DMS79 (cell line): ENCODE results near the gene CENPP.

Experiments used
- DNase-seq: peaks from one replicate; lab custom pipeline; 2025; lab: John Stamatoyannopoulos, UW

Gene CENPP

DNA sequence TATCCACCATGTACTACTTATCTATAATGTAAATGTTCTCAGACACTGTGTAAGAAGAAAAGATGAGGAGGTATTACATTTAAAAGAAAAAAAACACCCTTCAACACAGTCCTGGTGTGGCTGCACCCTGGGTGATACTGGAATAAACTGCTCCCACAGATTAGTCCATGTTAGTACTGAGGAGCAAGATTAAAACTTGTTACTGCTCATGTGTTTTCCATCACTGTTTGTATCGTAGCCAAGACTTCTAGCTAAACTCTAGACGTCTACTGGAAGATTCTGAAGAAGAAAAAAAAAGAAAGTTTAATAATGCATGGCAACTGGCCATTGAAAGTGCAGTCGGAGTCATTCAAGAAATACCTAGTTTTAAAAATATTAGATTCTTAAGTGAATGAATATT lies 156.6 kb downstream of the CENPP start, which contains the start of gene ASPN:
TSS of gene ASPN (minus strand) at position 178 of the 400 bp plus-strand sequence.
- DNase-seq = no peak

DNA sequence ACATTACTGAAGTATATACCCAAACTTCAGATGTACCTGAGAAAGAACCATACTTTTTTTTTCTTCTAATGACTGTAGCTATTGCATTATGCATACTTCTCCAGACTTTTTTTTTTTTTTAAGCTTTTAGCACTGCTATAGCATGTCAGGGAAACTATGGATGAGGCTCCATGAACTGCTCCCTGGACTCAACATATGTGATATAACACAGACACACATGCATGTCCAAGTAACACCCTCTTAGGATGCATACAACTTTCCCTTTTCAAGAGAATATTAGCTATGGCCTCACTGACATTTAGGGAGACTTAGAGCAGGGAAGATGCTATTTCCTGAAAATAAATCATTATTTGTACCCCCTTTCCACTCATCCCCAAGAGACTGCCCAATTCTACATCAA lies 157.1 kb downstream of the CENPP start:
- no peak for DNase-seq

DNA sequence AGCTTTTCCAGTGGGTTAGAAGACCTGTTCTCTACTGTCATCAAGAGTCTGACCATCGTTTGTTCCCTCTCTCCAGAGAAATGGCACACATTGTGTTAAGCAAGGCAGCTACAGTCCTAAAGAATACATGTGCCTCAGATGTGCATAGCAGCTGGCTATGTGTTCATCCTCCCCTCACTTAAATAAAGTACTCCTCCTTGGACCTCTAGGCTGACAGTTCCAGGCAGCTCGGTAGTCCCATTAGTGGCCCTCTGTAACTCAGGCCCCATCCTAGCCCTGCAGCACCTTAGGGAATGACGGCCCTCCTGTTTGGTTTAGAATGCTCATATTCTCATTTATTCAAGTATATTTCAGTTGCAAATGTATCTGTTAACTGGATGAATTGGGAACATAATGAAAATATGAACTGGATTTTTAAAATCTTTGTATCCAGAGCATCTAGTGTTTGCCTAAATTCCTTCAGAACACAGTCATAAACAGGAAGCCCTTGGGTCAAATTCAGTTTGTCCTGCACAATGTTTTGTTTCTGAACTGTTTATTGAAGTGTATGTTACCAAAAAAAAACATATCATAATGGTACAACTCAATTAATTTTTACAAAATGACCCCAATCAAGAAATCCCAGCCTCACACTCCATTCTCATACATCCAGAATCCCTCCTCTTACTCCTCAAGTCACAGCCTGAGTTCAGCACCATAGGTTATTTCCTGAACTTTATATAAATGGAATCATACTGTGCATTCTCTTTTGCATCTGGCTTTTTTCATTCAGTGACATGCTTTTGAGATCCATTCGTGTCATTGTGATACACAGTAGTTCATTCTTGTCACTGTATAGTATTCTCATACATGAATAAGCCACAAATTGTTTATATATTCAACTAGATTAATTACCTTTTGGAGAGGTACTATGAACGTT lies 158.1 kb downstream of the CENPP start:
- no peak for DNase-seq

DNA sequence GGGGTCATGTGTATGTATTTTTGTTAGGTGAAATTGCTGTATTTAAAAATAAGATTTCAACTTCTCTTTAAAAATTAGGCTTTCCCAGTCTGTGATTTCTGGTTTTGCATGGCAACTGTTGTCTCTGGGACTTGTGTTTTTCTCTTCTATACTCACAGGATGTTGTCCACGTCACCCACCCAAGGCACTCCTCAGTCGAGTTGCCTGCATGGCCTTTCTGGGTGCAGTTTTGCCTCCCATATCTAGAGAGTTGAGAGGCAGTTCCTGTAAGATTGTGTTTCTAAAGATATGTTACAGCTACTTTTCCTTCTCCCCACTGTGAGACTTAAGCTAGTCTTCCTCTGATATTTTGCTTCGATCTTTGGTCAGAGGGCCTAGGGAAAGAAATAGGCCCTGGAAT lies 158.8 kb downstream of the CENPP start:
- DNase-seq = no peak

DNA sequence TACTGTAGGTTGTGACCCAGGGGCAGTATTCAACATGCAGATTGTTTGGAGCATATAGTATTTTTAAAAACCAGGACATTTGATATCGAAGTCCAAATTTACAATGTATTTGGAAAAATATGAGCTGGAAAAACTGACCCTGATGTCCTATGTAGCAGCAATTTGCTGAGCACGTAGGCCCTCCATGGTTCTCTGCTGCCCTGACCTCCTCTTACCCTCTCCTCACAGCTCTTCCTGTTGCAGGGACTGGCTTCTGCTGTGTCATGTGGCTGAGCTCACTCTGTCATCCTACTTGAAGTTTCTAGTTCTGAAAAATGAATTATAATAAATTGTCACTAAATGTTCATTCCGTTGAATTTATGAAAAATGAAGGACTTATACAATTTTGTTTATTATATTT lies 160.6 kb downstream of the CENPP start:
- no peak for DNase-seq

DNA sequence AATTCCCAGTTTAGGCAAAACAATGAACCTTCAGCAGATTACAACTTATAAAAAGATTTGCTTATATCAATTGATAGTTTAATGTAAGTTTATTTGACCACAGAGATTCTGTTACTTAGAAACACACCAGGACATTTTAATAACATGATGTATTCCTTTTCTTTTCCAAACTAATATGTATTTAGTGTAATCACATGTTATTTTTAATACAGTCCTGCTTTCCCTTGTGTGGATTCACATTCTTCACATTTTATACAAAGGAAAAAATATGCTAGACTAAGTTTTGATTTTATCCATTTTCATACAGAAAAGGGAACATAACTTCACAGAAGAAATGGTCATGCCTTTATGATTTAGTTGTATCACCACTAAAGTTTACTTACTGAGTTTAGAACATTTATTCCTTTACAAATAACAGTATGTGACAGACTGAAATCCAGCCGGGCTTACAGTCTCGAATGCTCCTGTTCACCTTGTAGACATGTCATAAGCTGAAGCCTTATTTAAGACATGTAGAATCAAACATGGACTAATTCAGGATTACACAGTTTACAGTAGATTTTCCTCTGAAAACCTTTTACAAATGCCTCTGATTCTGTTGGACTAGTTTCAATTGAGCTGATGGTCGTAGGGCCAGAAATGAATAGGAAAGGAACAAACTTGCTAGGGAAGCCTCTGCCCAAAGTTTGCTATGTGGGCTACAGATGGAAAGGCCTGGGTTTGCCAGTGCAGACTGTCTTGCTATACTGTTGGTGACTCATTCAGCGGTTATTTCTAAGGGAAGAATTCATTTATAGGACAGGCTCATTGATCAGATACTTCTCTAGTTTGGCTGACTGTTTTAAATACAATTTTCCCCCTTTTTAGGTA lies 163.2 kb downstream of the CENPP start:
- DNase-seq = no peak

DNA sequence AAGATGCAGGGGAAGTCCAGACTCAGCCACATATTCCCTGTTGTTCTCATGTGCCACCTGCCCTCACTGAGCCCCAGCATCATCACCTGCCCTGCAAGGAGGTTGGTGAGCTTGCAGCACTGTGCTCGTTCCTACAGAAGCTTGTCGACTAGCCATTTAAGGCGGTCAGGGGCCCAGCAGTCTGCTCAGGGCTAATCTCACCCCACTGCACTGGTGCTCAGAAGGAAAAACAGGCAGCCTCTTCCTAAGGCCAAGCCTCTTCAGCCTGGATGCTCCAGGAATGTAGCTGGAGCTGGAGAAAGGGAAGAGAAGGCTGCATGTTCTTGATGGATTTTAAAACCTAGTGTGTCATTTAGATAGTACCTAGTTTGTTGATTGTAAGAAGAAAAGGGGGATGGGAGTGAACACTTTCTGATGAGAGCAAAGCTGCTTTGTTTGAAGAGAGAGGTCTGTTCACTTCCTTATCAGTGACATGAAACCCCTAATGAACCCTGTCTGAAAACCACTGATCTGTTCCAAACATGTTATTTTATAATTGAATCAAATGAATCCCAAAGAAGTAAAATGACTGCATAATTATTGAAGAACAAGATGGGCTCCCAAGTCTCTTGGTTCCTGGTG lies 167.1 kb downstream of the CENPP start:
- no peak for DNase-seq

DNA sequence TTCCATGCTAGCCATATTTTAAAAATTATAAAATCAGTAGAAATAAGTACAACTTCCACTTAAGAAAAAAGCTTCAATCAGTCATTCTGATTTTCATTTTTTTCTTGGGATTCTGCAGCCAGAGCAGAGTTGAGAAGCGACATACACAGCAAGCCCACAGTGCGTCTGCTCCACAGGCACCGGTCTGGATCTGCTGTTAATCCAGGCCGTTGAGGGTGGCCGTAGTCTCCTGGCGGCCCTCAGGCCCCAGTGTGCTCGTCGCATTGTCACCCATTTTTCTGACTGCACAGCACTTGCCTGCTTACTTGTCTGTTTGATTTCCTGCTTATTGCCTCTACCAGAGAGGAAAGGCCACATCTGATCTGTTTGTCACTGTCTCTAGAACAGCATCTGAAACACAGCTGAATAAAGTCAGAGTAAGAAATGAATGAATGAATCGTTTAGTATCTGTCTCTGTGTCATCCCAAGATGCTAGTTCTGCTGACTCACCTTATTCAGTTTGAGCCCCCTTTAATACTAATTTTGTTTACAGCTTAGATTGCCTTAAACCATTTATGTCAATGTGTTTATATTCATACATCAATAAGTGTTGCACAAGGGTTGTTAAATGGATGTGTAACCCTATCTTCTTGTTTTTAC lies 168.1 kb downstream of the CENPP start:
- no peak for DNase-seq

DNA sequence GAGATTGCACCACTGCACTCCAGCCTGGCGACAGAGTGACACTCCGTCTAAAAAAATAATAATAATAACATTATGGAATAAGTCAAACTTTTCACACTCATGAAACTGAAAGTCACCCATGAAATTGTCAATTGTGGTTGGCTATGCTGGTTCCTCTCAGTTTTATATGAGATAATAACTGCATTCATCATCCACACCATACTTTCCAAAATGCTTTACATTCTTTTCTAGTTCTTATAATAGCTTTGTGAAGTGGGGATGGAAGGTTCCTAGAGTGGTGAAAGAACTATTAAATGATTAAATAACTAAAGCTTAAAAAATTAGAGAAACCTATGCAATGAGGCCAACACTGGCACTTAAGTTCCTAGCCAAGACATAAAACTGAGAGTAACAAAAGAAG lies 169.1 kb downstream of the CENPP start:
- no peak for DNase-seq

DNA sequence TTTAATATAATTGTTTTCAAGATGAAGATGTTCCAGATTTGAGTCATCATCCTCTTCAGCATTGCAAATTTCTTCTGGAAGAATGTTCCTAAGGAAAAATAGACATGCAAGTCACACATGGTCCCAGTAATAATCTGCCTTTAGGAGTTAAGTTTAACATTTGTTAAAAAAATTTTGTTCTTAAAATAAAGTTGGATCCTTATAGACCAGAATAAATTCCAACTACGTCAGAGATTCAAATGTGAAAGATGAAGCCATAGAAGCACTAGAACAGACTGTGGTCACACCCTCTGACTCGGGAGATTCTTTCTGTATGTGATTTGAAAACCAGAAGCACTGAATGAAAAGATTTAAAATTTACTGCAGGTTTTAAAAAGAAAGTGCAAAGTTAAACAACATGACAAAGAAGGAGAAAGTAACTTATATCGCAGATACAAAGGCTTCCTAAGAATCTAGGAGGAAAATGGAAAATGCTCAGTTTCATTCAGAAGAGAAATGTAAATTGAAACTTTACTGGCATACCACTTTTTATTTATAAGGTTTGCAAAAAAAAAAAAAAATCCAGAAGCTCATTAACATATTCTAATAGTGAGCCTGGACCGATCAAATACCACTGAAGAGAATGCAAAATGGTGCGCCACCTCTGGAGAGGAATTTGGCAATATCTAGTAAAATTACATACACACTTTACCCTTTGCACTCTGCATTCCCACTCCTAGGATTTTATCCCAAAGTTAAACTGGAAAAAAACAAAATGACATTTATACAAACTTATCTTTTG lies 170.8 kb downstream of the CENPP start:
- no peak for DNase-seq

DNA sequence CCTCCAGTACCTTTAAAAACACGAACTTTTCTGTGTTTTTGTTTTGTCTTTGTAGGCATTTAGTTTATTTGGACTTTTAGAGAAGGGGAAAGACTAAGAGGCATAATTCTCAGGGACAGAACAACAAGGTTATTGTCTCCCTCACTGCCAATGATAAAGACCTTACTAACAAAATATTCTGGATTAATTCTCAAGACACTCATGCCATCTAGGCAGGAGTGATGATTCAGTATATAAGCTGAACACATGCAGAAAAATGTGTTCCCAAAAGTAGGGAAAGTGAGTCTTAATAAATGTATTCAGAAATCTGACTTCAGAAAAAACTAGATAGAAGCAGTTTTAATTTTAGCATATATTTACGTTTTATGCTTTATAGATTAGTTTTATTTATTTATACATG lies 173.9 kb downstream of the CENPP start:
- no peak for DNase-seq

DNA sequence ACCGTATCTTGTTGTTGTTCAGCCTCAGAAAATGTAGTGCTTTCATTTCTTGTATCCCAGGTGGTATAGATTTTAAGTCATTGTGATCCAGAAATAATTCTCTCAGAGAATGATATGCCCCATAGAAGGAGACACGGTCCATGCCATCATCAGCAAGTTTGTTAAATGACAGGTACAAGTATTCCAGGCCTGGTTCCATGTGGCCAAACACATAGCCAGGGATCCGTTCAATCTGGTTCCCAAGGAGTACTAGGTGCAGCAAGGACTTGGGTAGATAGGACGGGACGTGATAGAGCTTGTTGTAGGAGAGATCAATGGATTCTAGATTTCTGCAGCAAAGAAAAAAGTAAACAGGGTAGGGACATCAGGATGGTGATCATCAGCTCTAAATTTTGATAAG lies 175.0 kb downstream of the CENPP start:
- DNase-seq = no peak

DNA sequence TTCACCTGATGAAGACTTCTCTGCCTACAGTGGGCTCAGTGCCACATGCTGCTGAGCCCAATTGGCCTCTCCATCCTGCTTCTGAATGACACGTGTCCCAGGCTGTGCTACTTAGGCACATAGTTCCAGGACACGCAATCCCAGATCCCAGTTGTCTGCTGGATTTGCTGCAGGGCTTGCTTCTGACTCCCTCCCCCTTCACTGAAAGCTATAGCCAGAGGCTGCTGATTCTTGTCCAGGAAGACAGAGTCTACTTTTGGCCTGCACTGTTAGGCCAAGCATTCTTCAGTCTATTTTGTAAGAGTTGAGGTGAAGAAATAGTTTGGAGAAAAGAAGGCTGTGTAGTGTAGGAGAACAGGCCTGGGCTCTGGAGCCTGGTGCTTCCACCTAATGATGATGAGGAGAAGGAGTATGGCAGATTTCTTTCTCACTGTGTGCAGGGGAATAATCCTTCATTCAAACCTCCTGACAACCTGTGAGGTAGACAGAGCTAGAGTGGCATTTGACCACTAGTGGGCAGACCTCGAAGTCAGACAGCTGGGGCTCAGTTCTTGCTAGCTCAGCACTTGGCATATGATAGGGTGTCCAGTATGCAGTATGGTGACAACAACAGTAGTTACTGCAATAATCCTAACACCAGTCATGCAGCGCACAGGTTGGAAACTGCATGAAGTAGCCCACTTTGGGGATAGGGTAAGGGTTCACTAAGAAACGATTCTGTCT lies 176.1 kb downstream of the CENPP start:
- no peak for DNase-seq

DNA sequence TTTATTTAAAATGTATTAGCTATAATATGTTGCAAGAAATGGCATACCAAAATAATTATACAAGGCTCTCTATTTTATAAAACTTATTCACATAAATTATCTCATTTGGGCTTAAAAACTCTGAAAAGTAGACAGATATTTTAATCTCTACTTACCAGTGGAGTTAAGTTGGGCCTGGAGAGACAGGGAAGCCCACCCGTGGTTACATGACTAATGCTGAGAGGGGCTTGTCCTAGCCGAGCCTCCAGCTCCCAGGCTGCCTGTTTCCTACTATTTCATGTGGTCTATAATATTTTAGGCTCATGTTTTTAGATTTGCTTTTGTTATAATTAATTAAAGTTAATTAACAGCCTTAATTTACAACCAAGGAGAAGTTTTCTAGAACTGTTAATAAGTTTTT lies 177.4 kb downstream of the CENPP start:
- DNase-seq = no peak

DNA sequence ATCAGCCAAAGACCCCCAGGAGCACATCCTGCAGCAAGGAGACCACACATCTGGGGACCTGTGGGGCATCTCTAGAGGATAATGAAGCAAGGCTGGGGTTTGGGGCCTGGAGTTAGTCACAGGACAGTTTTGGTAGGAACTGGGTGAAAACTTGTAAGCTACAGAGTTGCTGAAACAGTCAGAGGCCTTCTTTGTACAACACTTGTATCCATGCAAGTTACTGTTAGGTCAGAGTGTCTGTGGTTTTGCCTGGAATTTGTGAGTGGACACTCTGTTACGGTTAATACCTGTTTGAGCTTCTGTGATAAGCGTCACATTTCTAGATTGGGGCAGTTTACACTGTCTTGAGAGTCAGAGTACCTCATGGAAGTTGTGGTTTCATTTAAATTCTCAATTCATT lies 179.1 kb downstream of the CENPP start:
- peak; percentile 15 for DNase-seq

DNA sequence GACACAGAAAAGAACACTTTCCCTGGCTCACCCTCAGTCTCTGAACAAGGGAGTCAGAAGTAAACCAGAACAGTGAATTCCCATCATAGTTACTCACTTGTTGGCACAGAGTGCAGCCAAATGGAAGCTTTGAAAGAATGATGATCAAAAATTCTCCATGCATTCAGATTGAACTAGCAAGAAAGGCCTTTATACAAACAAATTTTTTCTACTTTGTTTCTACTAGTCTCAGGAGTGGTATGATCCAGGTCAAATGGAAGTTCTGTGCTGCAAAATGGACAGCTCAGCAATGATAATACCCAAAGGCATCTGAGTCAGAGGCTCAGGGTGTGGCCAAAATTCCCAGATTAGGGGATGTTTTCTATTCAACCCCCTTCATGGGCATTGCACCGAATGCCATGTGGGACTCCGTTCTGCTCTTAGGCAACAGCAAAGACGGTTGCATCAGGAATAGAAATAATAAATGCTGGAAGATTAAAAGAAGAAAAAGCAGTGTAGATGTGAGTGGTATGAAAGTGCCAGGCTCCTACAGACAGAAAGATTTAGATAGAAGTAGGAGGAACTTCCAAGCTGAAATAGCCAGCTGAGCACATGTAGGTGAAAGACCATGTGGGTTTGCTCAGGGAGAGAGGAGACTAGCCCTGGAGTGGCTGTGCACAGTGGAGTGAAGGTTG lies 180.6 kb downstream of the CENPP start:
- DNase-seq = no peak

DNA sequence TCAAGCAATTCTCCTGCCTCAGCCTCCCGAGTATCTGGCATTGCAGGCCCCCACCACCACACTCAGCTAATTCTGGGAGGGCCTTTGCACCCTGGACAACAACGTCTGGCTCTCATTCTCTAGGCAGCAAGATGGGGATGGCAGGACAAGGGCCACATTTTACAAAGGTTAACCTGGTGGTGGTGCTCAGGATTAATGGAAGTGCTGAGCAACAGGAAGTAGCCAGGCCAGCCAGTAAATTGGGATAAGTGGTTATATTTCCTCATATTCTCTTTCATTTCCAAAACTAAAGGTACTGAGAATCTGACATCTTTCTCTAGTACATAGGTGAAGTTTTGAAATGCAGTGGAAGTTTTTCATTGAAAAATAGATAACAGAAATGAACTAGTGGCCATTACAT lies 181.3 kb downstream of the CENPP start:
- no peak for DNase-seq

DNA sequence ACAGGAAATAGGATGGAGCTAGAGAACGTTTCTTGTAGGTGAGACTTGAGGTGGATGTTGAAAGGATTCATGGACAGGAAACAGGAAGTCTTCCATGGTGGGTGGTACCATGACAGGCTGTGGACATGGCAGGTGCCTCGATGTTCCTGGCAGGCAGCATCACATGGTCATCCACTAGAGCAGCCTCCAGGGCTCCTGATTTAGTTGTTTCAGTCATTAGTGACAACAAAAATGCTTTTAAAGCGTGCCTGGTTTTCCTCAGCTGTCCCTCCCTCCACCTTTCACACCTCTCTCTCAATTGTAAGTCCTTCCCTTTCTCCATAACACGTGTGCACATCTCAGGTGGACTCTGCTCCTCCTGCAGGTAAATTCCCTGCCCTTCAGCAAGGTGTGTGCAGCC lies 181.7 kb downstream of the CENPP start:
- no peak for DNase-seq

DNA sequence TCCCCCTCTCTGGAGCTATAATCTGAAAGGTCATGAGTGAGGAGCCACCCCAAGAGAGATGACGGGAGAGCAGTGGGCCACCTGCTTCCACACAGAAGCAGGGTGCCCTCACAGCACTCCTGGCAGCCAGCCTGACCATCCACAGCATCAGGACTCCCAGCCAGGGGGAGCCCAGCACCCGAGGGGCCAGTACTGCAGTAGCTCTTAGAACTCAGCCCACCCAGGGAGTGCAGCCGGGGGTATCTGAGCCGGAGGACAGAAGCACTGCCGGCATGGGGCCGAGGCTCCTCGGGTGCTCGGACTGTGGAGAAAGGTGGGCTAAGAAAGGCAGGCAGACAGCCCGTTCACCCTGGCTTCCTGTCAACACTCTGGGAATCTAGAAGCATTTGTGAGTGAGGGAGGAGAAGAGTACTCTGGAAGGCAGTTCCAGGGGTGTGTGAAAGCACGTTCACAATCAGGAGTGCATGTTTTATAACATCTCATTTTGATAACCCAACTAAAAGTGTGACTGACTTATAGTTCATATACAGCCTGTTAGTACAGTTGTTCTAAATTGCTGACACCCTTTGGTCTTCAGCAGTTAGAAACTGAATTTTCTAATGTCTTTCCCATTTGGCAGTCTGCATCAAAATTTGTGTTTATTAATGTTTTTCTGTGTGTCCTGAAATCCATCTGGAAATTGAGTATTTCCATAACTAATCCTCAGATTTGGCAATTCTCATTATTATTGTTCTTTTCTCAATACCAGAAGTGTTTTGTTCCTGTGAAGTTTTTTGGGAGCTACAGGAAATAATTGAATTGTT lies 182.5 kb downstream of the CENPP start:
- DNase-seq = no peak
